Measurements from ENCODE around the gene DMD.

GRCh38 chrX:33211356-33212260 lies at the start of gene DMD:
- TF ChIP-seq CTCF (conservative IDR thresholded peaks at IDR 0.05; ENCODE audit: low read length) (no peak), EZH2phosphoT487 (IDR thresholded peaks at IDR 0.05; ENCODE audit: borderline replicate concordance) (no peak)
